ENCODE results near the gene CT45A7.
"Not testable (repeated sequence)": the region's sequence is repeated elsewhere in the genome, so short reads cannot be mapped to it uniquely, and the experiment has no call there.

- TF ChIP-seq CHD1 (IDR thresholded peaks at IDR 0.05; ENCODE audit: low read depth, low read length); CBX5 (IDR thresholded peaks at IDR 0.05; ENCODE audit: low read depth, low read length); CTCF (IDR thresholded peaks at IDR 0.05; ENCODE audit: control extremely low read depth in 1 of 3, insufficient read depth in 1 of 3, low read depth in 1 of 3, low read length in 3 of 3); EZH2 (IDR thresholded peaks at IDR 0.05; ENCODE audit: low read depth, low read length, severe bottlenecking); SP1 (IDR thresholded peaks at IDR 0.05; ENCODE audit: low read depth, low read length): not testable (repeated sequence)
These were observed 45.7 kb upstream of the CT45A7 start for GRCh38 chrX:135882741-135883140.

Measured in H1 (cell line).